Measurements from ENCODE around the gene CFHR4. TPM values are rescaled to one million over a fixed set of nuclear protein-coding genes. Genes with fewer than 3 reads are reported as not detected.
"Not testable (repeated sequence)": the region's sequence is repeated elsewhere in the genome, so short reads cannot be mapped to it uniquely, and the experiment has no call there.

The CFHR4 gene
- total RNA-seq, 6 experiments from 2014 or later, result 41.2 to 135 (median 60.9) TPM

DNA sequence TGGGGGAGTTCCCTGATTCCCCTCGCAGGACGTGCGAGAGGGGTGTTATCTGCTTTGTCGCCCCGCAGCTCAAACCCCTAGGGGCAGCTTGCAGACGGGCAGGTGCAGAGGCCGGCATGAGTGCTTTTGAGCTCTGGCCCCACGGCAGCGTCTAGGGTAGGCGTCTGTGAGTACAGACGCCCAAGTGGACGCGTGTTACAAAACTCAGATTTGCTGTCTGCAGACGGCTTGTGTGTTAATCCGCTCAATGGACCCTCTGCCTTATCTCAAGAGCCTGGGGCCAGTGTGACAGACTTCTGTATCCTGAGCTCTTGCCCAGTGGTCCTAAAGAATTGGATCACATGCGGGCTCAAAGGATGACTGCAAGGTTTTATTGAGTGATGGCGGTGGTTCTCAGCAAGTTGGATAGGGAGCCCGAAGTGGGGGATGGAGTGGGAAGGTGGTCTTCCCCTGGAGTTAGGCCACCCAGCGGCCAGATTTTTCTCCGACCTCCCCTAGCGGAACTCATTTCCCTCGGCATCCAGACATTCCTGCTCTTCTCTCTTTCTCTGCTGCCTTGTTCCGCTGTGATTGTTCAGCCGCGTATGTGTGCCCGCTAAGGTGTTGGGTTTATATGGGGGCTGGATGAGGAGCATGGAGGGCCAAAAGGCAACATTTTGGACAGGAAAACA, 9.4 kb downstream of the CFHR4 start:
- H3K4me3 ChIP-seq, result peak overlapping the region in 2 of 3 donors; percentile 0 to 42
- 49% methylated on average over 12 of the region's 26 CpGs for WGBS (ENCODE audit: insufficient coverage, low coverage, low lambda C conversion rate, missing lambda C conversion rate)
- no peak for TF ChIP-seq POLR2A (IDR thresholded peaks at IDR 0.05)
- TF ChIP-seq, protein P1, sequence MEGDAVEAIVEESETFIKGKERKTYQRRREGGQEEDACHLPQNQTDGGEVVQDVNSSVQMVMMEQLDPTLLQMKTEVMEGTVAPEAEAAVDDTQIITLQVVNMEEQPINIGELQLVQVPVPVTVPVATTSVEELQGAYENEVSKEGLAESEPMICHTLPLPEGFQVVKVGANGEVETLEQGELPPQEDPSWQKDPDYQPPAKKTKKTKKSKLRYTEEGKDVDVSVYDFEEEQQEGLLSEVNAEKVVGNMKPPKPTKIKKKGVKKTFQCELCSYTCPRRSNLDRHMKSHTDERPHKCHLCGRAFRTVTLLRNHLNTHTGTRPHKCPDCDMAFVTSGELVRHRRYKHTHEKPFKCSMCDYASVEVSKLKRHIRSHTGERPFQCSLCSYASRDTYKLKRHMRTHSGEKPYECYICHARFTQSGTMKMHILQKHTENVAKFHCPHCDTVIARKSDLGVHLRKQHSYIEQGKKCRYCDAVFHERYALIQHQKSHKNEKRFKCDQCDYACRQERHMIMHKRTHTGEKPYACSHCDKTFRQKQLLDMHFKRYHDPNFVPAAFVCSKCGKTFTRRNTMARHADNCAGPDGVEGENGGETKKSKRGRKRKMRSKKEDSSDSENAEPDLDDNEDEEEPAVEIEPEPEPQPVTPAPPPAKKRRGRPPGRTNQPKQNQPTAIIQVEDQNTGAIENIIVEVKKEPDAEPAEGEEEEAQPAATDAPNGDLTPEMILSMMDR (IDR thresholded peaks at IDR 0.05), result no peak
- intact Hi-C loops (cut with DNase I), result no loop called here
- H3K4me1 ChIP-seq, result peaks cover 0 to 15% (median 2%) of the 10 kb centered on the region in 4 donors
- DNase-seq (peak in 2 of 3 donors; percentile 32 to 60), ATAC-seq (peak; percentile 63 to 77 (median 68))
- no peaks in the 10 kb centered on the region for H3K27me3 ChIP-seq
- H3K9me3 ChIP-seq, result no peaks in the 10 kb centered on the region
- H3K27ac ChIP-seq, result peak overlapping the region in 1 of 3 donors; percentile 44
- H3K36me3 ChIP-seq, result no peaks in the 10 kb centered on the region

DNA sequence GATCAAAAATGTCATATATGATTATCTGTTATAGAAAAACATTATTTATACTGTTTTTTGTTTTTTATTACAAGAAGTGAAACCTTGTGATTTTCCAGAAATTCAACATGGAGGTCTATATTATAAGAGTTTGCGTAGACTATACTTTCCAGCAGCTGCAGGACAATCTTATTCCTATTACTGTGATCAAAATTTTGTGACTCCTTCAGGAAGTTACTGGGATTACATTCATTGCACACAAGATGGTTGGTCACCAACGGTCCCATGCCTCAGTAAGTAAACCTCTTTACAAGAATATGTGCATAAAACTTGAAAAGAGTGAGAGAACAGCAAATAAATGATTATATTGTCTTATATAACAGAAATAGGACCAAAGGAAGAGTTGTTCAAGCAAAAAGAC, 14.5 kb downstream of the CFHR4 start:
- H3K27me3 ChIP-seq, result no peaks in the 10 kb centered on the region
- TF ChIP-seq, protein P1 (IDR thresholded peaks at IDR 0.05), result no peak
- no peak for TF ChIP-seq POLR2A (IDR thresholded peaks at IDR 0.05)
- intact Hi-C loops (cut with DNase I), result no loop called here
- H3K4me1 ChIP-seq, result no peaks in the 10 kb centered on the region
- H3K27ac ChIP-seq, result no peak overlapping the region
- H3K36me3 ChIP-seq, result no peaks in the 10 kb centered on the region
- H3K9me3 ChIP-seq, result no peaks in the 10 kb centered on the region
- WGBS (ENCODE audit: insufficient coverage, low coverage, low lambda C conversion rate, missing lambda C conversion rate), result 80% methylated on average over 2 of the region's 2 CpGs
- no peak overlapping the region for H3K4me3 ChIP-seq
- ATAC-seq, result no peak
- DNase-seq, result no peak

DNA sequence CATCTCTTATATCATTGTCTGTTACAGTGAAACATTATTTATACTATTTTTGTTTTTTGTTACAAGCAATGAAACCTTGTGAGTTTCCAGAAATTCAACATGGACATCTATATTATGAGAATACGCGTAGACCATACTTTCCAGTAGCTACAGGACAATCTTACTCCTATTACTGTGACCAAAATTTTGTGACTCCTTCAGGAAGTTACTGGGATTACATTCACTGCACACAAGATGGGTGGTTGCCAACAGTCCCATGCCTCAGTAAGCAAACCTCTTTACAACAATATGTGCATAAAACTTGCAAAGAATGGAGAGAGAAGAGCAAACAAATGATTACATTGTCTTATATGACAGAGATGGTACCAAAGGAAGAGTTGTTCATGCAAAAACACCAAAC, 22.4 kb downstream of the CFHR4 start:
- ATAC-seq, result peak in 1 of 4 donors; percentile 65
- Histone ChIP-seq H3K9me3 (no peaks in the 10 kb centered on the region), H3K27ac (no peak overlapping the region), H3K4me1 (no peaks in the 10 kb centered on the region), H3K27me3 (no peaks in the 10 kb centered on the region), H3K36me3 (peaks cover 0 to 6% (median 0%) of the 10 kb centered on the region in 4 donors), H3K4me3 (no peak overlapping the region)
- WGBS (ENCODE audit: insufficient coverage, low coverage, low lambda C conversion rate, missing lambda C conversion rate), result 100% methylated on average over 2 of the region's 2 CpGs
- TF ChIP-seq, protein P1 (IDR thresholded peaks at IDR 0.05), result peak in 3 of 4 donors; percentile 9 to 17 (median 15)
- no peak for TF ChIP-seq POLR2A (IDR thresholded peaks at IDR 0.05)
- DNase-seq, result no peak
- intact Hi-C loops (cut with DNase I), result no loop called here

DNA sequence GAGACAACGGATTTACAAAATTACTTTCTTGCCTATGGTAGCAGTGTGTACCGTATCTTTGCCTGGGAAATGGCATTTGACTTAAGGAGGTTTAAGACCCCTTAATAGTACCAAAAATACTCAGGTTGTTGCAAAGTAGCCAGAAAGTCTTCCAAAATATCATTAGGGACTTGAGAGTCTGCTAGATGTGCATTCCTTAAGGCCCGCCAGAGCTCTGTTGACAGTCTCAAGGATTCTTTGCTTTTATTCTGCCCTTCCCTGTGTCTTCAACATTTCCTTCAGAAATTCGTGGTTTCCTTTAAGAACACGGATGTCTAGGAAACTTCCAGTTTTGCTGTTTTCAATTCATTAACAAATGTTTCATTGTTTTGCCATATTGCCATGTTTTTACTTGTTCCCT, 24.4 kb downstream of the CFHR4 start:
- H3K27ac ChIP-seq; H3K4me3 ChIP-seq; H3K27me3 ChIP-seq; DNase-seq; intact Hi-C loops (cut with DNase I); H3K36me3 ChIP-seq; ATAC-seq; H3K9me3 ChIP-seq; H3K4me1 ChIP-seq: not testable (repeated sequence)
- WGBS (ENCODE audit: insufficient coverage, low coverage, low lambda C conversion rate, missing lambda C conversion rate), result 54% methylated on average over 5 of the region's 5 CpGs

DNA sequence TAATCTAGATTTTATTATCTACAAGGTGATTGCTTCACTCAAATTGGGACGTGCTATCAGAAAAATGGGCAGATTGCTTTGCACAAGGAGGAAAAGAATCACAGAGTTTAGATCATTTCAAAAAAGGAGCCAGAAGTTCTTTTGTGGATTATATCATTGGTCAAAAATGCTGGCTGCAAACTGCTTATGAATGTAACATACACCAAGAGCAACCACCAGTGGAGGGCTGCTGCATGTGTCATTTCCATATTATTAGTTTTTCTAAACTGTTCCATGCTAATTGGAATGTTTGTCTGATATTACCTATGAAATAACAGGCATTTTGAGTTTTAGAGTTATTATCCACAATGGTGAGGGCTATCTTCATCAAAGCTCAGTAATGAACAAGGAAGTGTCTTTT, 39.0 kb downstream of the CFHR4 start:
- H3K36me3 ChIP-seq; intact Hi-C loops (cut with DNase I); DNase-seq; ATAC-seq; H3K27me3 ChIP-seq; H3K4me3 ChIP-seq; H3K9me3 ChIP-seq; H3K4me1 ChIP-seq; H3K27ac ChIP-seq: not testable (repeated sequence)
- WGBS (ENCODE audit: insufficient coverage, low coverage, low lambda C conversion rate, missing lambda C conversion rate), result 37% methylated on average over 1 of the region's 1 CpG

DNA sequence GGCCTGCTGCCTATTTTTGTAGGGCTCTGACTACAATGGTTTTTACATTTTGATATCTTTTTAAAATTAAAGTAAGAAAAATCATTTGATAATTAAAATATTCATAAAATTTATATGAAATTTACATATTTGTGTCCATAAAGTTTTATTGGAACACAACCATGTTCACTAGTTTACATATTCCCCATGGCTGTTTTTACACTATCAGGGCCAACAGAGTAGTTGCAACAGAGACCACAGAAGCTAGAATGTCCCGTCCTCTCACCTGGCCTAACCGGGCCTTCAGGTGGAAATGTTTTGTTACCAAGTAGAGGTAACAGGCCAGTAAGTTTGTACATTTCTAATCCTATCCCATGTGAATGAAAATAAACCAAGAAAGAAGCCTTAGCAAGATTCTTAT, 45.0 kb downstream of the CFHR4 start:
- WGBS (ENCODE audit: insufficient coverage, low coverage, low lambda C conversion rate, missing lambda C conversion rate), result 72% methylated on average over 2 of the region's 2 CpGs
- H3K4me3 ChIP-seq; intact Hi-C loops (cut with DNase I); DNase-seq; H3K4me1 ChIP-seq; H3K36me3 ChIP-seq; ATAC-seq; H3K27ac ChIP-seq; H3K27me3 ChIP-seq; H3K9me3 ChIP-seq: not testable (repeated sequence)
